WI38 (cell line): ENCODE measurements around the gene RNF208.

Experiments
- H3K4me3 ChIP-seq: 2 replicates; pipeline ENCODE4 v1.5.1; 2011; ENCODE audit warnings: low read depth, mild to moderate bottlenecking, control low read depth, low read length
- TF ChIP-seq, protein P1 (sequence below): IDR thresholded peaks from 2 replicates; pipeline ENCODE4 v1.5.1; 2012; ENCODE audit warnings: low read depth, mild to moderate bottlenecking, control low read depth, low read length

RNF208 gene

DNA sequence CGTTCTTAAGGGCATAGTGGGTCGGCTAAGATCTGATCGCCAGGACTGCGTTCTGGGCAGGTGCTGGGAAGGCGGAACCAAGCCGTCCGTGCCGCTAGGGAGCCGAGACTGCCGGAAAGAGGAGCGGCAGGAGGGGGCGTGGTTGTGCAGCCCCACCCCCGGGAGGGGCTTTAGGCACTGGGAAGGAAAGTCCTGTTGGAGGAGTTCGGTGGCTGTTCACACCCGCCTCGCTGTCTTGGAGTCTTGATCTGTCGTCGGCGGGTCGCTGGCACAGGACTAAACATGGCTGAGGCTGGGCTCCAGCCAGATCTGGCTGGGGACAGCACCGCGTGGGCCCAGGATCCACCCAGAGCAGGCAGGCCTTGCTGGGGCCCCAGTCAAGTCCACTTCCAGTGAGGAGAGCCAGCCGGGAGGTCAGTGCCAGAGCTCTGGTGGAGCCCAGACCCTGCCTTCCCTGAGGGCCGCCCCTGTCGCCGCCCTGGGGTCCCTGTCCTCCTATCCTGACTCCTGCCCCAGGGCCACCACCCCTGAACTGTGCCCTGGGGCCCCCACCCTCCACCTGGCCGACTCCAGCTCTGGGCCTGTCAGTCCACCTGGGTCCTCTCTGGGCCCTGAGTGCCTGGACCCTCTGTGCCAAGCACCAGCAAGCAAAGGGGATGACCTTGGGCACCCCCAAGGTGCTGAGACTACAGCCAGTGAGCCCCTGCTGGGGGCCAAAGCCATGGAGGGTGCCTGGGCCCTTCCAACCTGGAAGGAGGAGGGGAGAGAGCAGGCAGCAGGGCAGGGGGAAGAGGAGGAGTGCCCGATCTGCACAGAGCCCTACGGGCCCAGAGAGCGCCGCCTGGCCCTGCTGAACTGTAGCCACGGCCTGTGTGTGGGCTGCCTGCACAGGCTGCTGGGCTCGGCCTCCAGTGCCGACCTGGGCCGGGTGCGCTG, 4.5 kb downstream of the RNF208 start:
- H3K4me3 ChIP-seq: no peak overlapping the region
- TF ChIP-seq, protein P1, sequence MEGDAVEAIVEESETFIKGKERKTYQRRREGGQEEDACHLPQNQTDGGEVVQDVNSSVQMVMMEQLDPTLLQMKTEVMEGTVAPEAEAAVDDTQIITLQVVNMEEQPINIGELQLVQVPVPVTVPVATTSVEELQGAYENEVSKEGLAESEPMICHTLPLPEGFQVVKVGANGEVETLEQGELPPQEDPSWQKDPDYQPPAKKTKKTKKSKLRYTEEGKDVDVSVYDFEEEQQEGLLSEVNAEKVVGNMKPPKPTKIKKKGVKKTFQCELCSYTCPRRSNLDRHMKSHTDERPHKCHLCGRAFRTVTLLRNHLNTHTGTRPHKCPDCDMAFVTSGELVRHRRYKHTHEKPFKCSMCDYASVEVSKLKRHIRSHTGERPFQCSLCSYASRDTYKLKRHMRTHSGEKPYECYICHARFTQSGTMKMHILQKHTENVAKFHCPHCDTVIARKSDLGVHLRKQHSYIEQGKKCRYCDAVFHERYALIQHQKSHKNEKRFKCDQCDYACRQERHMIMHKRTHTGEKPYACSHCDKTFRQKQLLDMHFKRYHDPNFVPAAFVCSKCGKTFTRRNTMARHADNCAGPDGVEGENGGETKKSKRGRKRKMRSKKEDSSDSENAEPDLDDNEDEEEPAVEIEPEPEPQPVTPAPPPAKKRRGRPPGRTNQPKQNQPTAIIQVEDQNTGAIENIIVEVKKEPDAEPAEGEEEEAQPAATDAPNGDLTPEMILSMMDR: no peak

DNA sequence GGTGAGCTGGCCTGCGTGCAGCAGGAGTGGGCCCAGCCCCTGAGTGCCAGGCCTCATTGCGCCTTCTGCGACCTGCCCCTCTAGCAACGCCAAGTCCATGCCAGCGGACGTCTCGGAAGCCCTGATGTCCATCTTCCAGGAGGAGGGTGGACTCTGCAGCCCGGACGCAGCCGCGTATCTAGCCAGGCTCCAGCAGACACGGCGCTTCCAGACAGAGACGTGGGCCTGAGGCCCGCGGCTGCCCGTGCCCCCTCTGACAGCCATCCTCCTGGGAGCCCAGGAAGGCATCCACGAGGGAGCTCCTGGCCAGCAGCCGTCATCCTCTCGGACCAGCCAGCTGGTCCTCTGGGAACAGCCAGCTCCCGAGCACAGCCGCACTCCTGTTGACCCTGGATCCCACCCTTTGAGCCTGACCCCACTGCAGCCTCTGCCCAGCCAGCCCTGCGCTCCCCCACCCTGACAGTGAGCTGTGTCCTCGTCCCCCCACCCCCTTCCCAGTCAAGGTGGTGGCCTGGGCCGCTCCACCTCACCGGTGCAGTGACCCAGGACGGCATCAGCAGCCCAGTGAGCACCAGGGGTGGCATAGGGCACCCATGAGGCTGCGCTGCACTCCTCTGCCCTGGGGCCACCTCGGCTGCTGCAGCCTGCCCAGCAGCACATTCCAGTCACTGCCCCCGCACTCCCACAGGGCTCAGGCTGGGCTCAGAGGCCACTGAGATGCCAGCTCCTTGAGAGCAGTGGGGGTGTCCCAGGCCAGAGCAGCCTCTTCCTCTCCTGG, 5.7 kb downstream of the RNF208 start:
- TF ChIP-seq, protein P1: no peak
- H3K4me3 ChIP-seq: no peak overlapping the region

DNA sequence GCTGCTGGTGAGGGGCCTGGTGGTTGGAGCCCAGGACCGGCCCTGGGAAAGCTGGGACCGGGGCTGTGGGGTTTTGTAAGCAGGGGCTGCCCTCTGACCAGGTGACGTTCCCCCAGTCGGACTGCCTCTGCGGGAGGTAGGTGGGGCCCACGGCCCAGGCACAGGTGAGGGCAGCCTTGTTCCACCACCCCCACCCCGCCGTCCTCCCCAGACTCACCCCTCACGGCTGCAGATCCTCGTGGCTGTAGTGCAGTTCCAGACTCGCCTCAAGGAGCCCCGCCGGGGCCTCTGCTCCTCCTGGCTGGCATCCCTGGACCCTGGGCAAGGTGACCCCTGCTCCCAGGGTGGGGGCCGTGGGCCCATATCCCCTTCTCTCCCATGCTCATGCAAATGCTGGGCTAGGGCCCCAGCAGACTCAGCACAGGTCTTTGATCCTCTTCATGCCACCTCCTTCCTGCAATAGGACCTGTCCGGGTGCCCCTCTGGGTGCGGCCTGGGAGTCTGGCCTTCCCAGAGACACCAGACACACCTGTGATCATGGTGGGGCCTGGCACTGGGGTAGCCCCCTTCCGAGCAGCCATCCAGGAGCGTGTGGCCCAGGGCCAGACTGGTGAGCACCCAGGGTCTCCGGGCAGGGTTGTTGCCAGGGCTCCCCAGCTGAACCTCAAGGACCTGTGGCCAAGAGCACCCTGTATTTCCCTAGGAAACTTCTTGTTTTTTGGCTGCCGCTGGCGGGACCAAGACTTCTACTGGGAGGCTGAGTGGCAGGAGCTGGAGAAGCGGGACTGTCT, 6.6 kb downstream of the RNF208 start:
- TF ChIP-seq, protein P1: no peak

DNA sequence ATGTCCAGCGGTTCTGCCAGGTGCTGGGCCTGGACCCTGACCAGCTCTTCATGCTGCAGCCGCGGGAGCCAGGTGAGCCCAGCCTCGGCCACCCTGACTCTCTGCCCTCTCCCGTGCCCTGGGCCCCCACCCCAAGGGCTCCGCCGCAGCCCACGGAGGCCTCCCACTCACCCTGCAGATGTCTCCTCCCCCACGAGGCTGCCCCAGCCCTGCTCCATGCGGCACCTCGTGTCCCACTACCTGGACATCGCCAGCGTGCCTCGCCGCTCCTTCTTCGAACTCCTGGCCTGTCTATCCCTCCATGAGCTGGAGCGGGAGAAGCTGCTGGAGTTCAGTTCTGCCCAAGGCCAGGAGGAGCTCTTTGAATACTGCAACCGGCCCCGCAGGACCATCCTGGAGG, 7.4 kb downstream of the RNF208 start:
- TF ChIP-seq, protein P1: no peak
- H3K4me3 ChIP-seq: no peak overlapping the region

More for the DNA sequence above, 6.6 kb downstream of the RNF208 start:
- no peak overlapping the region for H3K4me3 ChIP-seq

DNA sequence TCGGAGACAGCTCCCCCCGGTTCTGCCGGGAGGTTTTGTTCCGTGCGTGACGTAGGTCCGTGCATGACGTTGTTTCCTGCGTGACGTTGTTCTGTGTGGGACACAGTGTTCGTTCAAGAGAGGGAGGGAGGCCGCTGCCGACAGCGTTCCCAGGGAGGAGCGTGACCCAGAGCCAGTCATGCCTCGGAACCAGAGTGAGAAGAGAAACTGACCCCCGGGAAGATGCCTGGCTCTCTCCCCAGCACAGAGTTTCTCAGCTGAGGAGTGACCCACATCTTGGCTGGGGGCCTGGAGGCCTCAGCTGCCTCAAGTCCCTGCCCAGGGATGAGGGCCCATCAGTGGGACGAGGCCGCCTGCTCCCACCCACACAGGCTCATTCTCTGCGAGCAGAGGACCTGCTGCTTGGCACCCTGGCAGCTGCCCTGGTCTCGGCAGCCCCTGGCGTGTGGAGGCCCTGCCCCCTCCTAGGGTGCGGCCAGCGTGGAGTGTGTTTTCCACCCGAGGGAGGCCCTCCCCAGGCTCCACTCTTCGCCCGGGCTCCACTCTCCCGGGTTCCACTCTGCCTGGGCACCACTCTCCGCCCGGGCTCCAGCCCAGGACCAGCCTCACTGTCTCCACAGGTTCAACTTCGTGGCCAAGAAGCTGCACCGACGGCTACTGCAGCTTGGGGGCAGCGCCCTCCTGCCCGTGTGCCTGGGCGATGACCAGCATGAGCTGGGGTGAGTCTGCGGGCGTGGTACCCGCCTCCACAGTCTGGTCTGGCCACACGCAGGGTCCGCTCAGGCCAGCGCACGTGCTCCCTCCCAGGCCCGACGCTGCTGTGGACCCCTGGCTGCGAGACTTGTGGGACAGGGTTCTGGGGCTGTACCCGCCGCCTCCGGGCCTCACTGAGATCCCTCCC, 8.6 kb downstream of the RNF208 start:
- no peak overlapping the region for H3K4me3 ChIP-seq
- TF ChIP-seq, protein P1: no peak

DNA sequence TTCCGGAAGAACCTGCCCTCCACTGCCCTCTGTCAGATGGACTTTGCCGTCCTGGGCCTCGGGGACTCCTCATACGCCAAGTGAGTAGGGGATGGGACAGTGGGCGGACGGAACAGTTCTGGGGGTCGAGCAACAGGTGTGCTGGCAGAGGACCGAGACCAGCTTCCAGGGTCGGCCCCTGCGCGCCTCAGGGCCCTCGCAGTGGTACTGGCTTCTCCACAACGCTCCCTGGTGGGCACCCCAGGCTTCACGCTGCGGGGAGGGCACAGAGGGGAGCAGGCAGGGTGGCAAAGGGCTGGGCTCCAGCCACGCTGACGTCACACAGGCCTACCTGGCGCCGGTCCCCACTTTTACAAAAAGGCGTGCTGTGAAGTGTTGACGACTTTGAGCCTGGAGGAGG, 9.5 kb downstream of the RNF208 start:
- no peak overlapping the region for H3K4me3 ChIP-seq
- TF ChIP-seq, protein P1: no peak
